Measurements from ENCODE around the gene PLCH2.

PLCH2 gene

DNA sequence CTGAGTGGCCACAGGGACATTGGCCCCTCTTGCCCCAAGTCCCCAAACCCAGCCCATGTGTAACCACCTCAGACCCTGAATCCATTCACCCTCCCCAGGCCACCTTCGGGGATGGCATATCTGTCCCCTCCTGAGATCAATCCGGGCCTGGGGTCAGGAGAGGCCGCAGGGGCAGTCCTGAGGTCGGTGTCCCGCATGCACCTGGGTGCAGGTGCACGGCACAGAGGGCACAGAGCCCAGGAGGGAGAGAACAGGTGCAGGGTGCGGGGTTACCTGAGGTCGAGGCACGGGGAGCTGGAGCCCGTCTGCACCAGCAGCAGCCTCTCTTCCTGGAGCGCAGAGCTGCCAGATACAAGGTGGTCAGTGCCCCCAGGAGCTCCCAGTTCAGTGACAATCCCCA is 33.5 kb downstream of the PLCH2 start:
- Mint-ChIP-seq H3K36me3 (ENCODE audit: low read depth) (peaks cover 8% of the 10 kb centered on the region), H3K4me3 (no peak overlapping the region), H3K27ac (no peak overlapping the region), H3K27me3 (no peaks in the 10 kb centered on the region), H3K4me1 (no peaks in the 10 kb centered on the region), H3K9me3 (no peaks in the 10 kb centered on the region)
- DNase-seq (no peak), ATAC-seq (no peak)

- no peak overlapping the region for H3K4me3 Mint-ChIP-seq
- H3K27ac Mint-ChIP-seq: no peak overlapping the region
- DNase-seq: no peak
- no peaks in the 10 kb centered on the region for H3K4me1 Mint-ChIP-seq
- H3K27me3 Mint-ChIP-seq: no peaks in the 10 kb centered on the region
- no peak for ATAC-seq
- no peaks in the 10 kb centered on the region for H3K9me3 Mint-ChIP-seq
- H3K36me3 Mint-ChIP-seq (ENCODE audit: low read depth): peaks cover 8% of the 10 kb centered on the region
These were observed 34.5 kb downstream of the PLCH2 start for GRCh38 chr1:2510366-2511155.

DNA sequence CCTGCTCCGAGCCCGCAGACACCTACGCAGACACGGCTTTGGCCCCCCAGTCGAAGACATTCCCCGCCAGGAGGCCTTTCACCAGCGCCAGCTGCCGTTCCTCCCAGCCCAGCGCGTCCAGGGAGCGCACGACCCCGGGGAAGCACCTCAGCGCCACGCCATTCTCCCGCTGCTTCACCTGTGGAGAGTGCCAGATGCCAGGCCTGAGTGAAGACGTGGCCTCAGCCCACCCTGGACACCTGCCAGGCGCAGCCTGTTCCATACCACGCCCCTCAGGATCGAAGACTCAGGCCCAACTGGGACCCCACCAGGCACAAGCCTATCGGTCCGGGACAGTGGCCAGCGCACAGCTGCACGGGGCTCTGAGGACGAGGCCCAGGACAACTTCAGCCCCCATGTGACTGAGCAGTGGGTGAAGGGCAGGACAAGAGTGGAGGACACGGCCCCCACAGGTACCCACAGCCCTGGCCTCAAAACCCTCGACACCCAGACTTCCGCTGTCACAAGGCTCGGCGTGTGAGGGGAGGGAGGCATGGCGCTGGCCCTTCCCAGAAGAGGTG is 36.9 kb downstream of the PLCH2 start:
- no peak for ATAC-seq
- peaks cover 10% of the 10 kb centered on the region for H3K36me3 Mint-ChIP-seq (ENCODE audit: low read depth)
- no peaks in the 10 kb centered on the region for H3K9me3 Mint-ChIP-seq
- no peaks in the 10 kb centered on the region for H3K27me3 Mint-ChIP-seq
- no peak overlapping the region for H3K4me3 Mint-ChIP-seq
- DNase-seq: no peak
- H3K4me1 Mint-ChIP-seq: no peaks in the 10 kb centered on the region
- H3K27ac Mint-ChIP-seq: no peak overlapping the region

- no peak for DNase-seq
- Mint-ChIP-seq H3K27me3 (no peaks in the 10 kb centered on the region), H3K36me3 (ENCODE audit: low read depth) (peaks cover 7% of the 10 kb centered on the region), H3K4me1 (no peaks in the 10 kb centered on the region), H3K4me3 (no peak overlapping the region), H3K9me3 (no peaks in the 10 kb centered on the region), H3K27ac (no peak overlapping the region)
- no peak for ATAC-seq
These were observed 38.0 kb downstream of the PLCH2 start for GRCh38 chr1:2513939-2514652.

DNA sequence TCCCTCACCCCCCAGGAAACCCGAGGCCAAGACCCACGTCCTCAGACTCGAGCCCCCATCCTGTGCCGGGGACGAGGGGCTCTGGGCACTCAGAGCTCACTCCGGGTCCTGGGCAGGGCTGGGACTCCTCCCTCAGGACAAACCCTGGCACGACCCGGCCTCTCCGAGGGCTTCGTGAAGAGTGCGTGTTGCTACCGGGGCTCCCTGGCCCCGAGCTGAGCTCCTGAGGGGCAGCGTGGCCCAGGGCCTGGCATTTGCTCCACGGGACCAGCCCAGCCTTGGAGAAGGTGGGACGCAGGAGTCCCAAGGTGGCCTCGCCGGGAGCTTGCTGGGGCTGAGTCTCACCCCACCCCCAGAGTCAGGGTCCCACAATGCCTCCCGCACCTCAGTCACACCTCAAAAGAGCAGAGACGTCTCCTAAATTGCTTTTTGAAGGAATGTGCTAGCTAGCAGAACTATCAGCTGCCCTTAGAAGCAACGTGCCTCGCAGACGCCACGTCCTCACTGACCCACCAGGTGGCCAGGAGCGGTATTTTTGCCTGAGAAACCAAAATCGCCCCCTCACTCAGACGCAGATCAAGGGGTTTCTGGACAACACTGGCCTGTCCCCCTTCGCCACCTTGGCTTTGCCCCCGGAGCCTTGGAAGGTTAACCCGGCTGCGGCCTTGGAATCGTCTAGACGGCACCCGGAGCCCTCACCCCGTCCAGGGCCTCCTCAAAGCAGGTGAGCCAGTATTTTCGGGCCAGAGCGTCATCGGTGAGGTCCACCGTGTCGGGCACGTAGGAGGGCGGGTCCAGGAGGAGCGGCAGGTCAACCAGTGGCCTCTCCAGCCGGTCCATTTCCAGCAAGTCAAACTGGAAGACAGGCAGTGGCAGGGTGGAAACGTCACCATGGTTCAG is 39.0 kb downstream of the PLCH2 start:
- no peak for ATAC-seq

GRCh38 chr1:2515763-2516080 is 39.6 kb downstream of the PLCH2 start:
- Mint-ChIP-seq H3K9me3 (no peaks in the 10 kb centered on the region), H3K27me3 (no peaks in the 10 kb centered on the region), H3K4me3 (no peak overlapping the region), H3K36me3 (ENCODE audit: low read depth) (peaks cover 7% of the 10 kb centered on the region), H3K27ac (no peak overlapping the region), H3K4me1 (no peaks in the 10 kb centered on the region)
- ATAC-seq: no peak
- DNase-seq: no peak

More for the DNA sequence above, 39.0 kb downstream of the PLCH2 start:
- no peak for DNase-seq
- Mint-ChIP-seq H3K27ac (no peak overlapping the region), H3K36me3 (ENCODE audit: low read depth) (peaks cover 7% of the 10 kb centered on the region), H3K4me3 (no peak overlapping the region), H3K27me3 (no peaks in the 10 kb centered on the region), H3K4me1 (no peaks in the 10 kb centered on the region), H3K9me3 (no peaks in the 10 kb centered on the region)

DNA sequence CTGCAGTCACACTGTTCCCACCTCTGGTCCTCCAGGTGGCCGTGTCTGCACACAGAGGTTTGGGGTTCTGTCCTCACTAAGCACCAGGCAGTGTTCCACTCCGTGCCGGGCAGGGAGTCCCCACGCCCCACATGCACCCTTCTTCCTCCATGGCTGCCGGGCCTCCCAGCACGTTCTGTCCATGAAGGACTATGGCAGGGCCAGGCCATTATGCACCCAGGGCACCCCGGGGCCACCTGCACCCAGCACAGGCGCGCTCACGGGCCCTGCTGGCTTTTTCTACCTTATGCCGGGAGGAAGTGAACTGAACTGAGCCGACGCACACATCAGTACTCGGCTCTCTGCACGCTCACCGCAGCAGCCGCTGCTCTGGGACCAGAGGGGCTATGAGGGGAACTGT is 40.0 kb downstream of the PLCH2 start:
- ATAC-seq (no peak), DNase-seq (no peak)
- H3K36me3 Mint-ChIP-seq (ENCODE audit: low read depth): peaks cover 10% of the 10 kb centered on the region
- no peak overlapping the region for H3K27ac Mint-ChIP-seq
- no peaks in the 10 kb centered on the region for H3K9me3 Mint-ChIP-seq
- H3K27me3 Mint-ChIP-seq: no peaks in the 10 kb centered on the region
- H3K4me1 Mint-ChIP-seq: no peaks in the 10 kb centered on the region
- H3K4me3 Mint-ChIP-seq: no peak overlapping the region

DNA sequence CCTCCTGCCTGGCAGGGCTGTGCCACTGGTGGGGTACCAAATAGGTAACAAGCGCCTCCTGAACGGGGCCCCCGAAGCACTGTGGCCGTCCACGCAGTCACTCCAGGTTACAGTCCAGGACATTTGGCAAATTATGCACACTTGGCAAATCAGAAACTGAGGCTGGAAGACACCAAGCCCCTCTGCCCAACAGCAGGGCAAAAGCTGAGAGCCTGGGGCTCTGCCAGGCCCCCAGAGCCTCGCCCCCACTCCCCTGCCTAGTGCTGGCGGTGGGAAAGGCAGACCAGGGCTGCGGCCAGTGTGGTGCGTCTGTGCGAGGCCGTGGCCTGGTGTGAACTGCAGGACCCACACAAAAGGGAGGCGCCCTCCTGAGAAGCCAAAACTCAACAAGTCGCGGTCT is 40.9 kb downstream of the PLCH2 start:
- no peak overlapping the region for H3K4me3 Mint-ChIP-seq
- DNase-seq (no peak), ATAC-seq (no peak)
- no peaks in the 10 kb centered on the region for H3K4me1 Mint-ChIP-seq
- no peaks in the 10 kb centered on the region for H3K9me3 Mint-ChIP-seq
- no peaks in the 10 kb centered on the region for H3K27me3 Mint-ChIP-seq
- peaks cover 6% of the 10 kb centered on the region for H3K36me3 Mint-ChIP-seq (ENCODE audit: low read depth)
- H3K27ac Mint-ChIP-seq: no peak overlapping the region

- H3K27ac Mint-ChIP-seq: no peak overlapping the region
- no peaks in the 10 kb centered on the region for H3K9me3 Mint-ChIP-seq
- H3K36me3 Mint-ChIP-seq (ENCODE audit: low read depth): peaks cover 6% of the 10 kb centered on the region
- H3K27me3 Mint-ChIP-seq: no peaks in the 10 kb centered on the region
- no peak overlapping the region for H3K4me3 Mint-ChIP-seq
- no peak for DNase-seq
- ATAC-seq: no peak
- H3K4me1 Mint-ChIP-seq: peaks cover 5% of the 10 kb centered on the region
These were observed 41.9 kb downstream of the PLCH2 start for GRCh38 chr1:2517966-2518365.

GRCh38 chr1:2518528-2518927 is 42.4 kb downstream of the PLCH2 start:
- no peak overlapping the region for H3K4me3 Mint-ChIP-seq
- ATAC-seq (no peak), DNase-seq (no peak)
- H3K27ac Mint-ChIP-seq: no peak overlapping the region
- H3K9me3 Mint-ChIP-seq: no peaks in the 10 kb centered on the region
- H3K4me1 Mint-ChIP-seq: peaks cover 11% of the 10 kb centered on the region
- peaks cover 6% of the 10 kb centered on the region for H3K36me3 Mint-ChIP-seq (ENCODE audit: low read depth)
- H3K27me3 Mint-ChIP-seq: no peaks in the 10 kb centered on the region

- ATAC-seq: no peak
- no peak for DNase-seq
- Mint-ChIP-seq H3K36me3 (ENCODE audit: low read depth) (peaks cover 6% of the 10 kb centered on the region), H3K27ac (no peak overlapping the region), H3K9me3 (no peaks in the 10 kb centered on the region), H3K4me3 (no peak overlapping the region), H3K27me3 (no peaks in the 10 kb centered on the region), H3K4me1 (peaks cover 15% of the 10 kb centered on the region)
These were observed 43.1 kb downstream of the PLCH2 start for GRCh38 chr1:2519029-2519685.

GRCh38 chr1:2519729-2520128 is 43.6 kb downstream of the PLCH2 start:
- Mint-ChIP-seq H3K9me3 (no peaks in the 10 kb centered on the region), H3K27ac (no peak overlapping the region), H3K27me3 (no peaks in the 10 kb centered on the region), H3K4me1 (peaks cover 21% of the 10 kb centered on the region), H3K4me3 (no peak overlapping the region), H3K36me3 (ENCODE audit: low read depth) (peaks cover 6% of the 10 kb centered on the region)
- DNase-seq (no peak), ATAC-seq (no peak)

DNA sequence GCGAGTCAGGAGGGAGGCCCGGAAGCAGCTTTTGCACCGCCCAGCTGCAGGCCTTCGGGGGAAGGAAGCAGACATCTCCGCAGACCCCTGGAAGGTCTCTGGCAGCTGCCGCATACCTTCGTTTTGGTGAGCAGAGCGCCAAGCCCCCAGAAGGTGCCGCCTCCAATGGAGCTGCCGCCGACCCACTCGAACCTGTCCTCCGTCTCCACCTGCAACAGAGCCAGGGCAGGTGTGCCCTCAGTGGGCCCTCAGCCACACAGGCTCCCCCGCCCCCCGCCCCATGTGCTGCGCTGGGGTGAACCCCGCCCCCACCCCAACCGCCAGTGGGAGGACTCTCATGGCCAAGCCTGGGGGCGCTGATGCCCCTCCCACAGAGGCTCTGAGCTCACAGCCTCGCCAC is 44.1 kb downstream of the PLCH2 start:
- DNase-seq (no peak), ATAC-seq (no peak)
- Mint-ChIP-seq H3K4me3 (no peak overlapping the region), H3K4me1 (peaks cover 25% of the 10 kb centered on the region), H3K27ac (no peak overlapping the region), H3K36me3 (ENCODE audit: low read depth) (peaks cover 6% of the 10 kb centered on the region), H3K9me3 (no peaks in the 10 kb centered on the region), H3K27me3 (no peaks in the 10 kb centered on the region)

- DNase-seq (no peak), ATAC-seq (no peak)
- H3K36me3 Mint-ChIP-seq (ENCODE audit: low read depth): peaks cover 6% of the 10 kb centered on the region
- H3K4me3 Mint-ChIP-seq: no peak overlapping the region
- H3K27ac Mint-ChIP-seq: no peak overlapping the region
- peaks cover 29% of the 10 kb centered on the region for H3K4me1 Mint-ChIP-seq
- H3K27me3 Mint-ChIP-seq: no peaks in the 10 kb centered on the region
- H3K9me3 Mint-ChIP-seq: no peaks in the 10 kb centered on the region
These were observed 44.7 kb downstream of the PLCH2 start for GRCh38 chr1:2520806-2521205.
